ENCODE measurements around the gene ACOT8.

Gene ACOT8

GRCh38 chr20:45796337-45797065 is 60.7 kb downstream of the ACOT8 start:
- DNase-seq (ENCODE audit: low read depth in 2 of 2), result no peak

GRCh38 chr20:45792317-45793118 is 64.7 kb downstream of the ACOT8 start:
- no peak for DNase-seq (ENCODE audit: low read depth in 2 of 2)
